Activated naive CD8-positive, alpha-beta T cell treated with anti-CD3 and anti-CD28 coated beads for 36 hours (primary cell): ENCODE data around the gene PLIN1. TPM values are rescaled to one million over a fixed set of nuclear protein-coding genes. Genes with fewer than 3 reads are reported as not detected.

ENCODE experiments used
- DNase-seq: peaks from one replicate; pipeline ENCODE4 v3.0.0; 2021
- H3K27ac Mint-ChIP-seq: one replicate; pipeline ENCODE4 v1.8.0; 2022; ENCODE audit warnings: mild to moderate bottlenecking, moderate library complexity, mixed read lengths
- H3K27me3 Mint-ChIP-seq: one replicate; pipeline ENCODE4 v1.8.0; 2022; ENCODE audit warnings: mild to moderate bottlenecking, mixed read lengths
- H3K36me3 Mint-ChIP-seq: one replicate; pipeline ENCODE4 v1.8.0; 2021; ENCODE audit warnings: mild to moderate bottlenecking, mixed read lengths
- H3K4me1 Mint-ChIP-seq: one replicate; pipeline ENCODE4 v1.8.0; 2021; ENCODE audit warnings: mixed read lengths
- H3K4me3 Mint-ChIP-seq: one replicate; pipeline ENCODE4 v1.8.0; 2022; ENCODE audit warnings: mild to moderate bottlenecking, moderate library complexity, mixed read lengths
- H3K9me3 Mint-ChIP-seq: one replicate; pipeline ENCODE4 v1.8.0; 2022; ENCODE audit warnings: mixed read lengths
- total RNA-seq, 2 experiments: library from RNA; stranded (reverse); gene quantifications; one replicate each; pipeline ENCODE4 v1.2.3, GENCODE V29; 2021

Gene PLIN1
- total RNA-seq, 2 experiments from 2014 or later, result 0.23 to 0.34 TPM

- Mint-ChIP-seq H3K27ac (no peak overlapping the region), H3K27me3 (no peaks in the 10 kb centered on the region), H3K36me3 (peaks cover 46% of the 10 kb centered on the region), H3K4me1 (peaks cover 5% of the 10 kb centered on the region), H3K9me3 (peaks cover under 1% of the 10 kb centered on the region), H3K4me3 (no peak overlapping the region)
- no peak for DNase-seq
Measured at GRCh38 chr15:89630260-89630659, 48.9 kb downstream of the PLIN1 start.

- Mint-ChIP-seq H3K4me1 (peaks cover 5% of the 10 kb centered on the region), H3K36me3 (peaks cover 47% of the 10 kb centered on the region), H3K27ac (no peak overlapping the region), H3K27me3 (no peaks in the 10 kb centered on the region), H3K9me3 (no peaks in the 10 kb centered on the region), H3K4me3 (no peak overlapping the region)
- no peak for DNase-seq
Measured at GRCh38 chr15:89629829-89630228, 49.3 kb downstream of the PLIN1 start.

- Mint-ChIP-seq H3K36me3 (peaks cover 51% of the 10 kb centered on the region), H3K4me3 (no peak overlapping the region), H3K9me3 (no peaks in the 10 kb centered on the region), H3K27me3 (no peaks in the 10 kb centered on the region), H3K27ac (peak overlapping the region; percentile 6), H3K4me1 (peaks cover 5% of the 10 kb centered on the region)
- no peak for DNase-seq
Measured at GRCh38 chr15:89628806-89629715, 50.1 kb downstream of the PLIN1 start.

- peaks cover 5% of the 10 kb centered on the region for H3K4me1 Mint-ChIP-seq
- no peaks in the 10 kb centered on the region for H3K9me3 Mint-ChIP-seq
- DNase-seq, result no peak
- no peak overlapping the region for H3K4me3 Mint-ChIP-seq
- H3K27ac Mint-ChIP-seq, result no peak overlapping the region
- peaks cover 50% of the 10 kb centered on the region for H3K36me3 Mint-ChIP-seq
- no peaks in the 10 kb centered on the region for H3K27me3 Mint-ChIP-seq
Measured at GRCh38 chr15:89628301-89628700, 50.9 kb downstream of the PLIN1 start.

GRCh38 chr15:89627256-89627970, 51.8 kb downstream of the PLIN1 start:
- Mint-ChIP-seq H3K27me3 (no peaks in the 10 kb centered on the region), H3K36me3 (peaks cover 50% of the 10 kb centered on the region), H3K27ac (no peak overlapping the region), H3K4me3 (no peak overlapping the region), H3K4me1 (peaks cover 5% of the 10 kb centered on the region), H3K9me3 (no peaks in the 10 kb centered on the region)
- DNase-seq, result no peak

GRCh38 chr15:89625716-89626115, 53.5 kb downstream of the PLIN1 start:
- H3K36me3 Mint-ChIP-seq, result peaks cover 57% of the 10 kb centered on the region
- no peak for DNase-seq
- no peaks in the 10 kb centered on the region for H3K27me3 Mint-ChIP-seq
- H3K9me3 Mint-ChIP-seq, result no peaks in the 10 kb centered on the region
- no peak overlapping the region for H3K27ac Mint-ChIP-seq
- no peak overlapping the region for H3K4me3 Mint-ChIP-seq
- peaks cover 5% of the 10 kb centered on the region for H3K4me1 Mint-ChIP-seq

GRCh38 chr15:89623165-89623564, 56.0 kb downstream of the PLIN1 start:
- no peak overlapping the region for H3K4me3 Mint-ChIP-seq
- H3K36me3 Mint-ChIP-seq, result peaks cover 57% of the 10 kb centered on the region
- no peak overlapping the region for H3K27ac Mint-ChIP-seq
- H3K9me3 Mint-ChIP-seq, result no peaks in the 10 kb centered on the region
- no peaks in the 10 kb centered on the region for H3K4me1 Mint-ChIP-seq
- DNase-seq, result no peak
- H3K27me3 Mint-ChIP-seq, result no peaks in the 10 kb centered on the region

GRCh38 chr15:89621547-89621946, 57.6 kb downstream of the PLIN1 start:
- H3K36me3 Mint-ChIP-seq, result peaks cover 58% of the 10 kb centered on the region
- no peak overlapping the region for H3K4me3 Mint-ChIP-seq
- H3K9me3 Mint-ChIP-seq, result no peaks in the 10 kb centered on the region
- H3K27ac Mint-ChIP-seq, result no peak overlapping the region
- DNase-seq, result no peak
- H3K4me1 Mint-ChIP-seq, result no peaks in the 10 kb centered on the region
- no peaks in the 10 kb centered on the region for H3K27me3 Mint-ChIP-seq

- H3K27ac Mint-ChIP-seq, result no peak overlapping the region
Measured at GRCh38 chr15:89616228-89616627, 62.9 kb downstream of the PLIN1 start.

GRCh38 chr15:89615135-89615534, 64.0 kb downstream of the PLIN1 start:
- H3K27ac Mint-ChIP-seq, result no peak overlapping the region
- H3K27me3 Mint-ChIP-seq, result no peaks in the 10 kb centered on the region
- H3K36me3 Mint-ChIP-seq, result peaks cover 82% of the 10 kb centered on the region
- H3K4me1 Mint-ChIP-seq, result no peaks in the 10 kb centered on the region
- H3K9me3 Mint-ChIP-seq, result peaks cover 24% of the 10 kb centered on the region
- DNase-seq, result no peak
- no peak overlapping the region for H3K4me3 Mint-ChIP-seq

More at GRCh38 chr15:89616228-89616627, 62.9 kb downstream of the PLIN1 start:
- Mint-ChIP-seq H3K4me1 (no peaks in the 10 kb centered on the region), H3K4me3 (no peak overlapping the region), H3K9me3 (peaks cover 21% of the 10 kb centered on the region), H3K36me3 (peaks cover 73% of the 10 kb centered on the region), H3K27me3 (no peaks in the 10 kb centered on the region)
- DNase-seq, result no peak

Other genes with a start within 250 kb of the PLIN1 start
- not detected for gene RHCG, start 182.8 kb downstream of the PLIN1 start, total RNA-seq
- 10 to 100 TPM; 22.5 to 23.1 TPM for gene TICRR, start 103.9 kb downstream of the PLIN1 start, total RNA-seq
- 1 to 10 TPM; 3.4 to 3.7 TPM for gene KIF7, start 23.9 kb downstream of the PLIN1 start, total RNA-seq
- 1 to 10 TPM; 3.0 to 4.0 TPM for gene PEX11A, start 11.4 kb upstream of the PLIN1 start, total RNA-seq
- gene WDR93, start 11.4 kb upstream of the PLIN1 start, total RNA-seq, result not detected
- gene MESP1, start 71.9 kb upstream of the PLIN1 start, total RNA-seq, result 1 to 10 TPM; 4.2 to 4.5 TPM
- not detected for gene MESP2, start 97.0 kb upstream of the PLIN1 start, total RNA-seq
- gene ANPEP, start 135.5 kb upstream of the PLIN1 start, total RNA-seq, result under 1 TPM in 1 of 2 experiments, not detected in 1; 0.27 TPM
- 10 to 100 TPM; 16.2 to 20.8 TPM for gene AP3S2, start 214.6 kb upstream of the PLIN1 start, total RNA-seq
- not detected for gene ARPIN, start 233.6 kb upstream of the PLIN1 start, total RNA-seq